ENCODE results near the gene SH3RF1.
A peak's percentile ranks its signal among the peaks of the same experiment; 100 is the strongest.
"Not testable (repeated sequence)": the region's sequence is repeated elsewhere in the genome, so short reads cannot be mapped to it uniquely, and the experiment has no call there.

SH3RF1 gene

GRCh38 chr4:169222761-169223160 is 48.0 kb downstream of the SH3RF1 start:
- DNase-seq: no peak

GRCh38 chr4:169221662-169222061 is 49.1 kb downstream of the SH3RF1 start:
- DNase-seq: no peak

GRCh38 chr4:169220854-169221411 is 49.8 kb downstream of the SH3RF1 start:
- peak; percentile 43 for DNase-seq

GRCh38 chr4:169220447-169220846 is 50.3 kb downstream of the SH3RF1 start:
- DNase-seq: no peak

GRCh38 chr4:169219440-169219839 is 51.3 kb downstream of the SH3RF1 start:
- no peak for DNase-seq

- no peak for DNase-seq
Observed at GRCh38 chr4:169215656-169216055, 55.1 kb downstream of the SH3RF1 start.

- no peak for DNase-seq
Observed at GRCh38 chr4:169212981-169213380, 57.8 kb downstream of the SH3RF1 start.

- no peak for DNase-seq
Observed at GRCh38 chr4:169210504-169211118, 60.1 kb downstream of the SH3RF1 start.

GRCh38 chr4:169209388-169209883 is 61.3 kb downstream of the SH3RF1 start:
- DNase-seq: no peak

GRCh38 chr4:169208516-169208915 is 62.2 kb downstream of the SH3RF1 start:
- DNase-seq: no peak

GRCh38 chr4:169208090-169208455 is 62.7 kb downstream of the SH3RF1 start:
- no peak for DNase-seq

- DNase-seq: no peak
Observed at GRCh38 chr4:169207436-169208089, 63.2 kb downstream of the SH3RF1 start.

- no peak for DNase-seq
Observed at GRCh38 chr4:169205744-169206080, 65.0 kb downstream of the SH3RF1 start.

- DNase-seq: no peak
Observed at GRCh38 chr4:169205075-169205743, 65.5 kb downstream of the SH3RF1 start.

GRCh38 chr4:169203891-169204290 is 66.9 kb downstream of the SH3RF1 start:
- DNase-seq: no peak

- not testable (repeated sequence) for DNase-seq
Observed at GRCh38 chr4:169203278-169203677, 67.5 kb downstream of the SH3RF1 start.

- no peak for DNase-seq
Observed at GRCh38 chr4:169202878-169203277, 67.9 kb downstream of the SH3RF1 start.

GRCh38 chr4:169202145-169202699 is 68.5 kb downstream of the SH3RF1 start:
- no peak for DNase-seq

- DNase-seq: no peak
Observed at GRCh38 chr4:169201222-169202144, 69.3 kb downstream of the SH3RF1 start.

- DNase-seq: no peak
Observed at GRCh38 chr4:169200361-169201030, 70.3 kb downstream of the SH3RF1 start.

GRCh38 chr4:169199184-169199583 is 71.6 kb downstream of the SH3RF1 start:
- no peak for DNase-seq

GRCh38 chr4:169198167-169198566 is 72.6 kb downstream of the SH3RF1 start:
- DNase-seq: no peak
